ENCODE data around the gene MRPS18A.

Gene MRPS18A

GRCh38 chr6:43635387-43636307 lies 51.9 kb downstream of the MRPS18A start, which contains the start of gene MAD2L1BP:
Gene MAD2L1BP (plus strand): TSS chr6:43635840. CDS start chr6:43635876, 36 bp downstream.
- no peak for TF ChIP-seq ZBTB7A (IDR thresholded peaks at IDR 0.05; ENCODE audit: low read depth)
- no peak for TF ChIP-seq CREB1 (IDR thresholded peaks at IDR 0.05; ENCODE audit: low read depth)
- peak; percentile 14; the same call in 1 of the 2 replicates for TF ChIP-seq TEAD4 (IDR thresholded peaks at IDR 0.05)
- TF ChIP-seq FOXM1 (IDR thresholded peaks at IDR 0.05; ENCODE audit: borderline replicate concordance, low read depth), result no peak
- TF ChIP-seq CEBPB (IDR thresholded peaks at IDR 0.05), result no peak; the same call in 1 of the 2 replicates
- TF ChIP-seq EP300 (IDR thresholded peaks at IDR 0.05; ENCODE audit: borderline replicate concordance), result no peak; the same call in 1 of the 2 replicates
- TF ChIP-seq MAX (IDR thresholded peaks at IDR 0.05), result peak; percentile 79
- no peak for TF ChIP-seq USF1 (IDR thresholded peaks at IDR 0.05)
- peak; percentile 89 for TF ChIP-seq YY1 (IDR thresholded peaks at IDR 0.05; ENCODE audit: low read depth)
- peak; percentile 93 for TF ChIP-seq REST (IDR thresholded peaks at IDR 0.05; ENCODE audit: low read depth)
- no peak for TF ChIP-seq RAD21 (IDR thresholded peaks at IDR 0.05; ENCODE audit: low read depth)
- TF ChIP-seq EGR1 (IDR thresholded peaks at IDR 0.05), result peak; percentile 68; the same call in 1 of the 2 replicates
- TF ChIP-seq TCF12 (IDR thresholded peaks at IDR 0.05; ENCODE audit: low read depth), result 0 out of 2 replicates have a peak, but pooled peaks have one; percentile 34
- no peak; the same call in 1 of the 2 replicates for TF ChIP-seq NFIC (IDR thresholded peaks at IDR 0.05)
- peak; percentile 77 for TF ChIP-seq TAF1 (IDR thresholded peaks at IDR 0.05; ENCODE audit: low read depth)

- no peak for TF ChIP-seq CEBPB (IDR thresholded peaks at IDR 0.05)
- TF ChIP-seq NFIC (IDR thresholded peaks at IDR 0.05), result no peak
- no peak for TF ChIP-seq TAF1 (IDR thresholded peaks at IDR 0.05; ENCODE audit: low read depth)
- TF ChIP-seq MAX (IDR thresholded peaks at IDR 0.05), result no peak
- no peak for TF ChIP-seq REST (IDR thresholded peaks at IDR 0.05; ENCODE audit: low read depth)
- TF ChIP-seq USF1 (IDR thresholded peaks at IDR 0.05), result no peak
- no peak for TF ChIP-seq ZBTB7A (IDR thresholded peaks at IDR 0.05; ENCODE audit: low read depth)
- TF ChIP-seq EGR1 (IDR thresholded peaks at IDR 0.05), result no peak
- no peak for TF ChIP-seq FOXM1 (IDR thresholded peaks at IDR 0.05; ENCODE audit: borderline replicate concordance, low read depth)
- no peak for TF ChIP-seq CREB1 (IDR thresholded peaks at IDR 0.05; ENCODE audit: low read depth)
- TF ChIP-seq EP300 (IDR thresholded peaks at IDR 0.05; ENCODE audit: borderline replicate concordance), result no peak
- TF ChIP-seq RAD21 (IDR thresholded peaks at IDR 0.05; ENCODE audit: low read depth), result no peak
- TF ChIP-seq TCF12 (IDR thresholded peaks at IDR 0.05; ENCODE audit: low read depth), result no peak
- TF ChIP-seq TEAD4 (IDR thresholded peaks at IDR 0.05), result no peak
- TF ChIP-seq YY1 (IDR thresholded peaks at IDR 0.05; ENCODE audit: low read depth), result no peak
These were observed 52.8 kb downstream of the MRPS18A start for GRCh38 chr6:43634702-43635303.

GRCh38 chr6:43630980-43631619 lies 56.5 kb downstream of the MRPS18A start:
- TF ChIP-seq CREB1 (IDR thresholded peaks at IDR 0.05; ENCODE audit: low read depth) (no peak), ZBTB7A (IDR thresholded peaks at IDR 0.05; ENCODE audit: low read depth) (no peak), RAD21 (IDR thresholded peaks at IDR 0.05; ENCODE audit: low read depth) (no peak)

GRCh38 chr6:43629505-43630300 lies 57.9 kb downstream of the MRPS18A start:
- TF ChIP-seq ZBTB7A (IDR thresholded peaks at IDR 0.05; ENCODE audit: low read depth) (no peak), YY1 (IDR thresholded peaks at IDR 0.05; ENCODE audit: low read depth) (no peak), CEBPB (IDR thresholded peaks at IDR 0.05) (peak; percentile 95), CREB1 (IDR thresholded peaks at IDR 0.05; ENCODE audit: low read depth) (no peak), REST (IDR thresholded peaks at IDR 0.05; ENCODE audit: low read depth) (no peak), EP300 (IDR thresholded peaks at IDR 0.05; ENCODE audit: borderline replicate concordance) (no peak), EGR1 (IDR thresholded peaks at IDR 0.05) (no peak), MAX (IDR thresholded peaks at IDR 0.05) (peak; percentile 77; the same call in 1 of the 2 replicates), RAD21 (IDR thresholded peaks at IDR 0.05; ENCODE audit: low read depth) (0 out of 2 replicates have a peak, but pooled peaks have one; percentile 19), USF1 (IDR thresholded peaks at IDR 0.05) (peak; percentile 7; the same call in 1 of the 2 replicates), FOXM1 (IDR thresholded peaks at IDR 0.05; ENCODE audit: borderline replicate concordance, low read depth) (peak; percentile 88), TCF12 (IDR thresholded peaks at IDR 0.05; ENCODE audit: low read depth) (0 out of 2 replicates have a peak, but pooled peaks have one; percentile 33), NFIC (IDR thresholded peaks at IDR 0.05) (peak; percentile 87)

All from Ishikawa (cell line).